Measurements from ENCODE around the gene ZMYND11.

- TF ChIP-seq L3MBTL2 (conservative IDR thresholded peaks at IDR 0.05), result no peak
- TF ChIP-seq SUZ12 (IDR thresholded peaks at IDR 0.05), result no peak
- TF ChIP-seq NFRKB (IDR thresholded peaks at IDR 0.05), result no peak
- no peak for TF ChIP-seq SP1 (IDR thresholded peaks at IDR 0.05)
- no peak for TF ChIP-seq ELF4 (IDR thresholded peaks at IDR 0.05)
- TF ChIP-seq FOXK2 (IDR thresholded peaks at IDR 0.05), result no peak
- no peak for TF ChIP-seq HDGF (IDR thresholded peaks at IDR 0.05; ENCODE audit: borderline replicate concordance)
- TF ChIP-seq TARDBP (IDR thresholded peaks at IDR 0.05), result no peak
- no peak for TF ChIP-seq FOXM1 (IDR thresholded peaks at IDR 0.05; ENCODE audit: borderline replicate concordance)
These were observed 74.1 kb downstream of the ZMYND11 start for GRCh38 chr10:209357-209756.

Measured in HEK293T (cell line).